ENCODE measurements around the gene TPSAB1.
"Not testable (repeated sequence)": the region's sequence is repeated elsewhere in the genome, so short reads cannot be mapped to it uniquely, and the experiment has no call there.

- TF ChIP-seq REST (IDR thresholded peaks at IDR 0.05; ENCODE audit: insufficient replicate concordance, low read depth); CTCF (IDR thresholded peaks at IDR 0.05; ENCODE audit: insufficient read depth, low read length); POLR2AphosphoS5 (IDR thresholded peaks at IDR 0.05; ENCODE audit: low read depth); SPI1 (IDR thresholded peaks at IDR 0.05; ENCODE audit: borderline replicate concordance, low read depth): not testable (repeated sequence)
Observed at GRCh38 chr16:1249031-1249755, 8.7 kb downstream of the TPSAB1 start.

Measured in HL-60 (cell line).